Mesenchymal stem cell (in vitro differentiated cells and primary cell): ENCODE data around the gene TRIM3.

Source experiments
- DNase-seq: peaks from one replicate; pipeline ENCODE4 v3.0.0-alpha.2; 2013
- H2AFZ ChIP-seq: one replicate; pipeline ENCODE4 v1.6.1; 2013; ENCODE audit warnings: low read depth, mild to moderate bottlenecking, control low read depth, inconsistent platforms, low read length, moderate library complexity
- H2AK5ac ChIP-seq: 2 replicates; pipeline ENCODE4 v1.6.1; 2013; ENCODE audit warnings: low read length, moderate library complexity, mild to moderate bottlenecking, inconsistent platforms; ENCODE audit not compliant: severe bottlenecking
- H2BK120ac ChIP-seq: one replicate; pipeline ENCODE4 v1.6.1; 2013; ENCODE audit warnings: low read depth, mild to moderate bottlenecking, inconsistent platforms, low read length, moderate library complexity
- H2BK12ac ChIP-seq, 2 experiments: one replicate each; pipeline ENCODE4 v1.6.1; 2013; ENCODE audit warnings: inconsistent platforms in 2 of 2, low read length in 2 of 2, mild to moderate bottlenecking in 2 of 2, moderate library complexity in 2 of 2, control low read depth in 1 of 2
- H2BK15ac ChIP-seq: one replicate; pipeline ENCODE4 v1.6.1; 2013; ENCODE audit warnings: mild to moderate bottlenecking, low read depth, inconsistent platforms; ENCODE audit not compliant: poor library complexity, severe bottlenecking
- H2BK5ac ChIP-seq: 2 replicates; pipeline ENCODE4 v1.6.1; 2013; ENCODE audit warnings: low read depth, mild to moderate bottlenecking, low read length, control low read depth, inconsistent platforms; ENCODE audit not compliant: poor library complexity, severe bottlenecking
- H3K14ac ChIP-seq, 2 experiments: one replicate each; pipeline ENCODE4 v1.6.1; 2013; ENCODE audit warnings: inconsistent platforms in 2 of 2, low read length in 2 of 2, control low read depth in 1 of 2, mild to moderate bottlenecking in 1 of 2, moderate library complexity in 1 of 2
- H3K18ac ChIP-seq, 2 experiments: one replicate each; pipeline ENCODE4 v1.6.1; 2013; ENCODE audit warnings: inconsistent platforms in 2 of 2, low read length in 2 of 2, control low read depth in 1 of 2, low read depth in 1 of 2, mild to moderate bottlenecking in 1 of 2
- H3K23ac ChIP-seq, 2 experiments: one replicate each; pipeline ENCODE4 v1.6.1; 2013; ENCODE audit warnings: inconsistent platforms in 2 of 2, low read length in 2 of 2, mild to moderate bottlenecking in 2 of 2, moderate library complexity in 2 of 2, control low read depth in 1 of 2
- H3K27ac ChIP-seq: 2 replicates; pipeline ENCODE4 v1.5.1; 2013; ENCODE audit warnings: mild to moderate bottlenecking, moderate library complexity, low read length, control low read depth, inconsistent platforms; ENCODE audit not compliant: poor library complexity, severe bottlenecking
- H3K27me3 ChIP-seq, 2 experiments: 2 replicates each; pipeline versions ENCODE4 v1.6.1 to v1.7.0; 2013; ENCODE audit warnings: low read length in 2 of 2, mild to moderate bottlenecking in 2 of 2, moderate library complexity in 2 of 2, control low read depth in 1 of 2, inconsistent platforms in 1 of 2; ENCODE audit not compliant: control insufficient read depth in 1 of 2, insufficient read depth in 1 of 2
- H3K36me3 ChIP-seq, 2 experiments: 2 replicates each; pipeline versions ENCODE4 v1.6.1 to v1.7.0; 2013; ENCODE audit warnings: low read length in 2 of 2, control low read depth in 1 of 2, inconsistent platforms in 1 of 2, low read depth in 1 of 2, mild to moderate bottlenecking in 1 of 2; ENCODE audit not compliant: insufficient read depth in 2 of 2, control insufficient read depth in 1 of 2
- H3K4ac ChIP-seq, 2 experiments: one replicate each; pipeline ENCODE4 v1.6.1; 2013; ENCODE audit warnings: inconsistent platforms in 2 of 2, low read length in 2 of 2, mild to moderate bottlenecking in 2 of 2, moderate library complexity in 2 of 2, control low read depth in 1 of 2, low read depth in 1 of 2
- H3K4me1 ChIP-seq: 2 replicates; pipeline ENCODE4 v1.6.1; 2013; ENCODE audit warnings: low read depth, low read length, control low read depth; ENCODE audit not compliant: control insufficient read depth, insufficient read depth
- H3K4me2 ChIP-seq: 2 replicates; pipeline ENCODE4 v1.6.1; 2013; ENCODE audit warnings: low read length, mild to moderate bottlenecking, inconsistent platforms; ENCODE audit not compliant: poor library complexity, severe bottlenecking
- H3K4me3 ChIP-seq, 2 experiments: 2 replicates each; pipeline versions ENCODE4 v1.5.1 to v1.7.0; 2013; ENCODE audit warnings: low read length in 2 of 2, mild to moderate bottlenecking in 2 of 2, control low read depth in 1 of 2, low read depth in 1 of 2; ENCODE audit not compliant: insufficient read depth in 1 of 2
- H3K79me1 ChIP-seq: replicated peaks from 2 replicates; pipeline ENCODE4 v1.6.1; 2013; ENCODE audit warnings: mild to moderate bottlenecking, control low read depth, low read length, inconsistent platforms; ENCODE audit not compliant: poor library complexity, severe bottlenecking
- H3K9ac ChIP-seq: 2 replicates; pipeline ENCODE4 v1.7.0; 2013; ENCODE audit warnings: mild to moderate bottlenecking, low read length, moderate library complexity
- H3K9me3 ChIP-seq: 2 replicates; pipeline ENCODE4 v1.7.0; 2013; ENCODE audit warnings: mild to moderate bottlenecking, low read length; ENCODE audit not compliant: control insufficient read depth
- H4K8ac ChIP-seq: one replicate; pipeline ENCODE4 v1.6.1; 2013; ENCODE audit warnings: inconsistent platforms, mild to moderate bottlenecking, low read length, moderate library complexity
- H4K91ac ChIP-seq: one replicate; pipeline ENCODE4 v1.6.1; 2013; ENCODE audit warnings: mild to moderate bottlenecking, low read length, inconsistent platforms
- WGBS: methylation state at CpG from one replicate; pipeline ENCODE4 v1.1.7; 2013; ENCODE audit warnings: mixed read lengths; 5-methylcytosine and 5-hydroxymethylcytosine counted together

Gene TRIM3

GRCh38 chr11:6438979-6439571 is 34.7 kb downstream of the TRIM3 start:
- Histone ChIP-seq H2AK5ac (no peak overlapping the region), H3K79me1 (no peaks in the 10 kb centered on the region), H3K18ac (no peak overlapping the region), H3K14ac (no peak overlapping the region), H3K4me3 (no peak overlapping the region), H4K91ac (no peak overlapping the region), H2BK5ac (no peak overlapping the region), H2BK12ac (no peak overlapping the region), H3K23ac (no peak overlapping the region), H3K4me2 (no peak overlapping the region), H3K27me3 (no peaks in the 10 kb centered on the region), H3K36me3 (peaks cover 0 to 4% of the 10 kb centered on the region in 2 experiments), H3K27ac (no peak overlapping the region), H3K4ac (no peak overlapping the region), H3K9me3 (no peaks in the 10 kb centered on the region), H4K8ac (no peak overlapping the region), H3K9ac (no peak overlapping the region), H2BK15ac (no peak overlapping the region), H2AFZ (no peak overlapping the region), H3K4me1 (no peaks in the 10 kb centered on the region), H2BK120ac (no peak overlapping the region)
- WGBS, result 9% methylated on average over 1 of the region's 1 CpG
- DNase-seq, result peak; percentile 61

GRCh38 chr11:6437993-6438392 is 35.7 kb downstream of the TRIM3 start:
- Histone ChIP-seq H3K27ac (no peak overlapping the region), H3K9me3 (no peaks in the 10 kb centered on the region), H2BK15ac (no peak overlapping the region), H3K36me3 (peaks cover 0 to 4% of the 10 kb centered on the region in 2 experiments), H3K14ac (no peak overlapping the region), H4K91ac (no peak overlapping the region), H3K9ac (no peak overlapping the region), H3K4me3 (no peak overlapping the region), H2BK5ac (no peak overlapping the region), H2BK120ac (no peak overlapping the region), H2BK12ac (no peak overlapping the region), H4K8ac (no peak overlapping the region), H2AK5ac (no peak overlapping the region), H3K23ac (no peak overlapping the region), H3K79me1 (no peaks in the 10 kb centered on the region), H2AFZ (no peak overlapping the region), H3K18ac (no peak overlapping the region), H3K4ac (no peak overlapping the region), H3K4me1 (no peaks in the 10 kb centered on the region), H3K27me3 (no peaks in the 10 kb centered on the region), H3K4me2 (no peak overlapping the region)
- no peak for DNase-seq
- 83% methylated on average over 3 of the region's 3 CpGs for WGBS

DNA sequence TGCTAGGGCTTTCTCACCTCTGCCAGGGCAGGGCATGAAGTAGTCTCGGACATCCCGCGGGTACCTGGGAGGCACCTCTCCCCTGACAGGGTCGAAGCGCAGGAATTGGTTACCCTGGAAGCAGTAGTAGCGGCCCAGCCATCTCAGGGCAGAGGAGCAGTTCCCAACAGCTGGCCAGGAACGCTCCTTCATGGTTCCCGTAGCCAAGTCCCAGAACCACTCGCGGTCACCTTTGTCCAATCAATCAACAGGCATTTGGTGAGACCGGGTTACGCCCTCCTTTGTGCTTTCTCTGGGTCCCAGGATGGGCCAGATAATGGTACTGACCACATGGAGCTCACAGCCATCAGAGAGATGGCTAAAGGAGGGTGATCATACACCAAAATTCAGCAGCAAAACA is 36.3 kb downstream of the TRIM3 start:
- H3K79me1 ChIP-seq, result no peaks in the 10 kb centered on the region
- H2AFZ ChIP-seq, result no peak overlapping the region
- no peak overlapping the region for H2BK5ac ChIP-seq
- H3K27me3 ChIP-seq, result no peaks in the 10 kb centered on the region
- DNase-seq, result no peak
- no peak overlapping the region for H3K4ac ChIP-seq
- no peak overlapping the region for H4K91ac ChIP-seq
- H2AK5ac ChIP-seq, result no peak overlapping the region
- no peak overlapping the region for H3K27ac ChIP-seq
- no peak overlapping the region for H3K14ac ChIP-seq
- no peak overlapping the region for H4K8ac ChIP-seq
- no peak overlapping the region for H3K9ac ChIP-seq
- H2BK12ac ChIP-seq, result no peak overlapping the region
- no peak overlapping the region for H3K4me2 ChIP-seq
- H3K9me3 ChIP-seq, result no peaks in the 10 kb centered on the region
- no peak overlapping the region for H2BK120ac ChIP-seq
- H3K23ac ChIP-seq, result no peak overlapping the region
- no peak overlapping the region for H3K18ac ChIP-seq
- no peaks in the 10 kb centered on the region for H3K4me1 ChIP-seq
- 93% methylated on average over 12 of the region's 12 CpGs for WGBS
- no peak overlapping the region for H2BK15ac ChIP-seq
- H3K4me3 ChIP-seq, result no peak overlapping the region
- H3K36me3 ChIP-seq, result peaks cover 0 to 4% of the 10 kb centered on the region in 2 experiments

DNA sequence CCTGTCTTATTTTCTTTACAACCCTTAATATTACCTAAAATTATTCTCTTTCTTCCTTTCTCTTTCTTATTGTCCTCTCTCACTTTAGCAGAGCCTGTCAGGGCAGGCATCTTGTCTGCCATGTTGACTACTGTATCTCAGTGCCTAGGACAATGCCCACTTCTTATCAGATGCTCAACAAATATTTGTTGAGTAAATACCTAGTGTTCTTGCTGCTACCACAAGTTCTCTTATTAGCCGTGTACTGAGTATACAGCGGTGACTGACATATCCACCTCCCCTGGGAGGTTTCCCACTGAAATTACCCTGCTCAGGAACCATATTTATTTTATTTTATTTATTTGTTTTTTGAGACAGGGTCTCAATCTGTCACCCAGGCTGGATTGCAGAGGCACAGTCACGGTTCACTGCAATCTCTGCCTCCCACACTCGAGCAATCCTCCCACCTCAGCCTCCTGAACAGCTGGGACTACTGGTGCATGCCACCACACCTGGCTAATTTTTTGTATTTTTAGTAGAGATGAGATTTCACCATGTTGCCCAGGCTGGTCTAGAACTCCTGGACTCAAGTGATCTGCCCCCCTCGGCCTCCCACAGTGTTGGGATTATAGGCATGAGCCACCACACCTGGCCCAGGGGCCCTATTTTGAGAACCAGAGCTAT is 39.6 kb downstream of the TRIM3 start:
- Histone ChIP-seq H3K4ac (no peak overlapping the region), H3K27me3 (no peaks in the 10 kb centered on the region), H4K91ac (no peak overlapping the region), H3K36me3 (peaks cover 0 to 4% of the 10 kb centered on the region in 2 experiments), H3K79me1 (no peaks in the 10 kb centered on the region), H3K4me2 (no peak overlapping the region), H3K9ac (no peak overlapping the region), H3K9me3 (no peaks in the 10 kb centered on the region), H2BK12ac (no peak overlapping the region), H3K14ac (no peak overlapping the region), H3K27ac (no peak overlapping the region), H4K8ac (no peak overlapping the region), H2BK15ac (no peak overlapping the region), H3K23ac (no peak overlapping the region), H2AK5ac (no peak overlapping the region), H2AFZ (no peak overlapping the region), H2BK120ac (no peak overlapping the region), H3K4me1 (peaks cover 4% of the 10 kb centered on the region), H2BK5ac (no peak overlapping the region), H3K4me3 (no peak overlapping the region), H3K18ac (no peak overlapping the region)
- 82% methylated on average over 3 of the region's 5 CpGs for WGBS
- no peak for DNase-seq
